Activated CD4-positive, CD25-positive, alpha-beta regulatory T cell (primary cell): ENCODE results near the gene ACTL6A.

Experiments
- DNase-seq, 4 experiments: peaks; one replicate each; lab custom pipeline; 2025; lab: John Stamatoyannopoulos, UW

The ACTL6A gene

GRCh38 chr3:179590669-179591068 is 27.9 kb downstream of the ACTL6A start:
- no peak for DNase-seq

- DNase-seq = no peak
Measured at GRCh38 chr3:179591313-179591712, 28.6 kb downstream of the ACTL6A start.

DNA sequence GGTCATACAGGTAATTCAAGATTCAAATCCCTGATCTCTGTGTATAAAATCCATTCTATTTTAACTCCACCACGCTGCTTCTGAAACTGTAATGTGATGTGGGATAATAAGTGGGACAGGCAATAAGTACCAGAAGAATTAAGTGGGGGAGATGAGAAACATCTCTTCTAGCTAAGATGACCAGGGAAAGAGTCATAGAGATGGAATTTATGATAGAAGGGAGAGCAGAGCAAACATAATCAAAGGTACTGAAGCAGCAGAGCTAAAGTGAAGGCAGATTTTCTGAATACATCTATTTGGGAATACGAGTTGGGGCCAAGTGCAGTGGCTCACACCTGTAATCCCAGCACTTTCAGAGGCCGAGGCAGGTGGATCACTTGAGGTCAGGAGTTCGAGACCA is 36.8 kb downstream of the ACTL6A start:
- DNase-seq = no peak

DNA sequence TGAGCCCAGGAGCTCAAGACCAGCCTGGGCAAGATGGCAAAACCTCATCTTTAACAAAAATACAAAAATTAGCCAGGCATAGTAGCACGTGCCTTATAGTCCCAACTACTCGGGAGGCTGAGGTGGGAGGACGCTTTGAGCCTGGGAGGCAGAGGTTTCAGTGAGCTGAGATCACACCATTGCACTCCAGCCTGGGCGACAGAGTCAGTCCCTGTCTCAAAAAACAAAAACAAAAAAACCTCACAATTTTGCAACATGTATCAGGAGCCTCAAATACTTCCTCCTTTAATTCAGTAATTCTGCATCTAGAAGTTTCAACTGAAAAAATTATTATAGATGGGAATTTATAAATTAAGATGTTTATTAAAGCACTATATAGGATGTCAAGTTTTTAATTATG is 40.6 kb downstream of the ACTL6A start:
- DNase-seq = no peak

GRCh38 chr3:179603831-179604230 is 41.1 kb downstream of the ACTL6A start:
- no peak for DNase-seq

DNA sequence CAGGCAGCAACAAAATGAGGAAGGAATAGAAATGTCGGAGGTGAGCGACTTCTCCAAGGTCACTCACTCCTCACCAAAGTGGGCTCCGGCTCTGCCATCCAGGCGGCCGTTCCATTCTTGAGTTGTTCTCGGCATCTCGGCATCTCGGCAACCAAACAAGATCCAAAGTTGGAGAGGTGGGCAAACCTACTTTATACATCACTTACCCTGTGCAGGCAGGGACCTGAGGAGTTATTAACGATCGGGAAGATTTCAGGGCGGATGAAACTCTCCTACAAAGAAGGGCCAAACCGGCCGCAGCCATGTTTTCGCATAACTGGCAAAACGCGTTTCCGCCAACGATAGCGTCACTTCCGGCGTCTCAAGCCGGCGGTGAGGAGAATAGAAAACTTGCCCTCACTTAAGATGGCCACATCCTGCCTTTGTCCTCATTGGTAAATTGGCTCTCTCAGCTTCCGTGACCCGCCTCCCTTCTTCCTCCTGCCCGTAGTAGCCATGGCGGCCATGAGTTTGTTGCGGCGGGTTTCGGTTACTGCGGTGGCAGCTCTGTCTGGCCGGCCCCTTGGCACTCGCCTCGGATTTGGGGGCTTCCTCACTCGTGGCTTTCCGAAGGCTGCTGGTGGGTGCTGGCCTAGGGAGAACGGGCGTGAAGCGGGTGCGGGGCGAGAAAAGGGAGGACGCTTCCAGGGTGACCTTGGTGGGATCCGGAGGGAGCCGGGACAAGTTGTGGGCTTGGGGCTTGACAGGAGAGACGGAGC is 41.8 kb downstream of the ACTL6A start, which contains the start of the genes MRPL47 and NDUFB5:
Gene MRPL47 (minus strand): TSS at position 318 of the 758 bp plus-strand sequence. CDS start 14 bp downstream, at position 304.
Gene NDUFB5 (plus strand): TSS at position 474 of the 758 bp plus-strand sequence. CDS start 22 bp downstream, at position 496.
- peak; percentile 78 to 87 (median 84) for DNase-seq

GRCh38 chr3:179606534-179607085 is 43.9 kb downstream of the ACTL6A start:
- no peak for DNase-seq

GRCh38 chr3:179608931-179609720 is 46.4 kb downstream of the ACTL6A start:
- DNase-seq = no peak

- no peak for DNase-seq
Measured at GRCh38 chr3:179610066-179610465, 47.3 kb downstream of the ACTL6A start.

DNA sequence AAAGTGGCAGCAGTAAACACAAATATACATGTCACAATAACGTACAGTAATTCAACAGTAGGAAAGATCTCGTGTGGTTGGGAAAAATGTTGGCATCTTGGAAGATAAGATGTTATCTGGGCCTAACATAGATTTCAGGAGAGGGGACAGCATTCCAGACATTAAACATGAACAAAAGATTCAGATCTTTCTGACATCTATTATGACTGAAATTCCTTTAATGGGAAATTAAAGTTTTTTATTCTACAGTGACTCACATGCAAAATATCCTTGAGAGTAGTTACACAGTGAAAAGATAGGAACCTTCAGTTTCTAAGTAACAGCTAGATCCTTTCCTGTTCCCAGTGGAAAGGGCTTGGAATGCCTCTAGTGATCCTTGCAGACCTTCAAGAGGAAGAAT is 51.1 kb downstream of the ACTL6A start:
- no peak for DNase-seq

GRCh38 chr3:179615458-179616173 is 52.9 kb downstream of the ACTL6A start:
- no peak for DNase-seq

DNA sequence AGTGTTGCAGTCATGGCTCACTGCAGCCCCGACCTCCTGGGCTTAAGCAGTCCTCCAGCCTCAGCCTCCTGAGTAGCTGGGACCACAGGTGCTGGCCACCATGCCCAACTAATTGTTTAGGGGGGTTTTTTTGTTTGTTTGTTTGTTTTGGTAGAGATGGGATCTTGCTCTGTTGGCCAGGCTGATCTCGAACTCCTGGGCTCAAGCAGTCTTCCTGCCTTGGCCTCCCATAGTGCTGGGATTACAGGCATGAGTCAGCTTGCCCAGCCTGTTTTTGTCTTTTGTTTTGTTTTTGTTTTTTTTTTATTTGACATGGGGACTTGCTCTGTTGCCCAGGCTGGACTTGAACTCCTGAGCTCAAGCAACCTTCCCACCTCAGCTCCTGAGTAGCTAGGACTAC is 59.3 kb downstream of the ACTL6A start:
- DNase-seq = no peak

DNA sequence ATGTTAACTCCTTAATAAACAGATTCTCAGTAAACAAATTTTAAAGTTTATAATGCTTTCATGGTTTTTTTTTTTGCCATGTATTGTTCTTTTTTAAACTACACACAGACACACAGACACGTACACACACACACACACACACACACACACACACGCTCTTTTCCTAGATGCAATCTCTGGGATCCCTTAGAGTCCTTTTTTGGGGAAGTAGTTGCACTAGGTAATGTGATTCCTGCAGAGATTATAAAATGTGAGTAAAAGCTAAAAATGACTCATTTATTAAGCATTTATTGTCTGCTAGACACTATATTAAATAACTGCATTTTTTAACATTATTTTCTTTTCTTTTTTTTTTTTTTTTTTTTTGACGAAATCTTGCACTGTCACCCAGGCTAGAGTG is 61.7 kb downstream of the ACTL6A start:
- DNase-seq = no peak

GRCh38 chr3:179630753-179631451 is 68.2 kb downstream of the ACTL6A start:
- no peak for DNase-seq
